GM21528 (cell line): ENCODE results near the gene ZNF106.

Experiments
- ATAC-seq: cut with Tn5 transposase; IDR thresholded peaks from one replicate; pipeline ENCODE4 v1.9.1; 2021; ENCODE audit warnings: mild to moderate bottlenecking, moderate library complexity; ENCODE audit not compliant: unreplicated experiment, low FRiP score

The ZNF106 gene

DNA sequence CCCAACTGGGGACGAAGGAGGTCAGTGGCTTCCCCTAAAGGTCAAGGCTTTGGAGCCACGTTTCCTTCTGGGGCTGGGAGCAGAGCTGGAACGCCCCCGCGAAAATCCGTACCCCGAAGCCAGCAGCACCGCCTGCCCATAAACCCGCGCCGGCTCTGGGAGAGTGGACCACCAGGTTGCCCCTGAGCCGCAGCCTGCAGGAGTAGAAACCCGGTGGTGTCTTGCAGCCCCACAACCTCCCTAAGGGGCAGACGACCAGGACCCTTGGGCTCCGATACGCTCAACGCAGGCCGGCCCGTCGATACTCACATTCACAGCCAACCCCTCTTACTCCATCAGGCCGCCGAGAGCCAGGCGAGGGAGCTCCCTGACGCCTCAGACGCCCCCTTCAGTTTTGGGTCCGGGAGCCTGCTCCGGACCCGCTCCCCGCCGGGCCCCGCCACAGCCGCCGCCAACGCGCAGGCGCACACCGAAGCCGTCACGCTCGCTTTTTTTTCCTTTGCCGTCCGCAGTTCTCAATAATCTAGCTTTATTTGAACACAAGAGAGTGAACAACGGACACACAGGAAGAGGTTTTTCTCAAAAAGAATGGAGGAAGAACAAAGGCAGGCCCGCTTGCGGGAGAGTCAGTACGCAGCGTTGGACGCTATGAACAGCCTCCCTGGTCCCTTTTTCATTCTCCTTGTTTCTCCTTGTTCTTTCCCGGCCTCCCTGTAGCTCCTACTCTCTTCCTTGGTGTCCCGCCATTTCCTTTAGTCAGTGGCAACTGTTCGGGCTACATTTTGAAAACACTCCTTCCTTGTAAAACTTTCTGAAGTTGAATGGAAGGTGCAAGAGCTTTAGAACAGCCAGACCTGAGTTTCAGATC lies at the start of gene ZNF106:
TSS of gene ZNF106 (minus strand) at position 471 of the 868 bp plus-strand sequence. CDS start 18,852 bp downstream, outside the sequence.
- ATAC-seq, result peak; percentile 50

GRCh38 chr15:42533246-42533645 lies 42.3 kb upstream of the ZNF106 start:
- ATAC-seq, result no peak

DNA sequence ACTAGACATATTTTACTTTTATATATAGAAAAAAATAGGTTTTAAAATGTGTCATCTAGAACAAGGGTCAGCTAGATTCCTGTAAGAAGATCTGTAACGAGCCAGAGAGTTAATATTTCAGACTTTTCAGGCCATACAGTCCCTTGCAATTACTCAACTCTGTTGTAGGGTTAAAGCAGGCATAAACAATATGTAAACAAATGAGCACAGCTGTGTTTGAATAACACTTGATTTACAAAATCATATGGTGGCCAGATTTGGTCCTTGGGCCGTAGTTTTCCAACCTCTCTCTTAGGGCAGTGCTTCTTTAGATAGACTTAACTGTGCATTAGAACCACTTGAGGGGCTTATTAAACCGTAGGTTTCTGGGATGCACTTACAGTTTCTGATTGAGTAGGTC lies 38.0 kb upstream of the ZNF106 start:
- ATAC-seq, result no peak

- no peak for ATAC-seq
Measured at GRCh38 chr15:42523331-42523730, 32.4 kb upstream of the ZNF106 start.

DNA sequence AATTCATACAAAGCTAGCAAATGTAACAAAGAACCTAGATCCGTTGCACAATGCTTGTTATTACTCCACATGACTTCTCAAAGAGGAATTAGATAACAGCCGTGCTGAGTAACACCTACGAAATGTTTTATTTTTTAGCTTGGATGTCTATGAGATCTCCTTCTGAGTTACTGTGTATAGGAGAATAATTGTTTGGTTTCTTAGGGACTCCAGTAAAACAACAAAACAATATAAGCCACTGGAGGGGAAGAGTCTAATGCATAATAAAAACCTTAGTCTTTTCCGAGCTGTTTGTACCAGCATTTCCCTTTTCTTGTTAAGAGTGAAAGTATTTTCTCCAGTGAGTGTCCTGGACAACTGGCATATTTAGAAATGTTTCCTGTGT lies 20.1 kb upstream of the ZNF106 start:
- ATAC-seq, result no peak

- ATAC-seq, result no peak
Measured at GRCh38 chr15:42510258-42511006, 19.5 kb upstream of the ZNF106 start.

DNA sequence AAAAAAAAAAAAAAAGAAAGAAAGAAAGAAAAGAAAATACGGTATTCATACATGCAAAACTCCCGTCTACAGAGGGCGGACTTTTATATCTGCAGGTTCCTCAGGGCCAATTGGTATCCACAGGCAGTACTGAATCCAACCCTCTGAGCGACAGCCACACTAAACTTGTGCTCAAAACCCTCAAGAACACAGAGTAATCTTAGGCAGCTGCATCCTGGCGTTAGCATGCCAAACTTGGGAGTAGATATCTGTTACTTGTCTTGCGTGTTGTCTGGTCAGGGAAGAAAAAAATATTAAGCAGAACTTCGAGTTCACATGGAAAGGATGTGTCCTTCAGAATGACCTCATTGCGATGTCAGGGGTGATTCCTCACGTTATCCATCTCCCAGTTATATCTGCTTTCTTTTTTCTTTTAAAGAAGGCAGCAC lies 17.3 kb upstream of the ZNF106 start:
- ATAC-seq, result no peak

GRCh38 chr15:42507514-42507913 lies 16.6 kb upstream of the ZNF106 start:
- ATAC-seq, result no peak

- ATAC-seq, result no peak
Measured at GRCh38 chr15:42504631-42505030, 13.7 kb upstream of the ZNF106 start.

DNA sequence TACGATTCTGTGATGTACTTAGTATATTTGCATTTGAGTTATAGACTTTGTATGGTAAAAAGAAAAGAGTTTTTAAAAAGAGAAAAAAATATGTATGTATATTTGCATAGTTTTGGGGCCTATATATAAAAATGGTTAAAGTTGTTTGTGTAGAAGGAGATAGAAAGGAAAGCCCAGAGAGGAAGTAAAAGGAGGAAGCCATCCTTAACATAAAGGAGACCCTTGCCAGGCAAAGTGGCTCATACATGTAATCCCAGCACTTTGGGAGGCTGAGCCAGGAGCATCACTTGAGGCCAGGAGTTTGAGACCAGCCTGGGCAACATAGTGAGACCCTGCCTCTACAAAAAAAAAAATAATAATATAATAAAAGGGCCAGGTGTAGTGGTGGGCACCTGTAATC lies 12.9 kb upstream of the ZNF106 start:
- no peak for ATAC-seq

GRCh38 chr15:42502477-42502876 lies 11.5 kb upstream of the ZNF106 start:
- ATAC-seq, result no peak

DNA sequence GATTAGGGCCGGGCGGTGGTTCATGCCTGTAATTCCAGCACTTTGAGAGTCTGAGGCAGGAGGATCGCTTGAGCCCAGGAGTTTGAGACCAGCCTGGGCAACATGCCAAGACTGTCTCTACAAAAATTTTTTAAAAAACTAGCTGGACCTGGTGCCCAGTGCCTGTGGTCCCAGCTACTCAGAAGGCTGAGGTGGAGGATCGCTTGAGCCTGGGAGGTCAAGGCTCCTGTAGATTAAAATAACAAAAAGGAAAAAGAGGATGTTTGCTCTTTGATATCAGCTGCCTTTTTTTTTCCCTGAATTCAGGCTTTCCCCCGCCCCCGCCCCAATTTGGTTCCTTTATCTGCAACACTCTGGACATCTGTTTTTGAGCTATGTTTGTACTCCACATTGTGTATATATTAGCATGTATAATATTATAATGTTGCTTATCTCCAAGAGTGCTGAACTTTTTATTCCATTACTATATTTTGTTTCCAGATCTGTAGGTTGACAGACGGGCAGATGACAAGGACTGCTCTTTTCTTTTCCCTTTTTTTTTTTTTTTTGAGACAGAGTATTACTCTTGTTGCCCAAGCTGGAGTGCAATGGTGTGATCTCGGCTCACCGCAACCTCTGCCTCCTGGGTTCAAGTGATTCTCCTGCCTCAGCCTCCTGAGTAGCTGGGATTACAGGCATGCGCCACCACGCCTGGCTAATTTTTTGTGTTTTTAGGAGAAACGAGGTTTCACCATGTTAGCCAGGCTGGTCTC lies 9.1 kb upstream of the ZNF106 start:
- no peak for ATAC-seq

- ATAC-seq, result no peak
Measured at GRCh38 chr15:42498212-42499068, 7.5 kb upstream of the ZNF106 start.

GRCh38 chr15:42495361-42496212 lies 4.6 kb upstream of the ZNF106 start, which contains the start of gene SNAP23:
SNAP23 (plus strand) TSS chr15:42495634; CDS start chr15:42511847, 16,213 bp downstream.
- ATAC-seq, result peak; percentile 70

DNA sequence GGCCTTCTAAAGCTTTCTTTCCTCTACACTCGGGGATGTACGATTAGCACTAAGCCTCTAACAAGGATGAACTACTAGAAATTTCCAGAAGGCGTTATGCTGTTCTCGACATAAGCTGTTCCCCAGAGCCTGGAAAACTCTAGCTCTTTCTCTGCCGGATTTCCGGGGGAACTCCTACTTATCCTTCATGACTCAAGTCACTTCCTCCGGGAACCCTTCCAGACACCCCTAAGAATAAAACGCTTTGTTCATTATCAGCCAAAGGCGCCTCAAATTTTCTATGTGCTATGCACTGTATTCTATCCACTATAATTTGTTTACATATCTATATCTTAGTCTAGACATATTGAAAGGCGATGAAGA lies 4.0 kb upstream of the ZNF106 start:
- no peak for ATAC-seq

- no peak for ATAC-seq
Measured at GRCh38 chr15:42493679-42494078, 2.7 kb upstream of the ZNF106 start.

GRCh38 chr15:42491539-42492225 lies 741 bp upstream of the ZNF106 start:
- no peak for ATAC-seq

- ATAC-seq, result no peak
Measured at GRCh38 chr15:42490291-42490670, 660 bp downstream of the ZNF106 start.

DNA sequence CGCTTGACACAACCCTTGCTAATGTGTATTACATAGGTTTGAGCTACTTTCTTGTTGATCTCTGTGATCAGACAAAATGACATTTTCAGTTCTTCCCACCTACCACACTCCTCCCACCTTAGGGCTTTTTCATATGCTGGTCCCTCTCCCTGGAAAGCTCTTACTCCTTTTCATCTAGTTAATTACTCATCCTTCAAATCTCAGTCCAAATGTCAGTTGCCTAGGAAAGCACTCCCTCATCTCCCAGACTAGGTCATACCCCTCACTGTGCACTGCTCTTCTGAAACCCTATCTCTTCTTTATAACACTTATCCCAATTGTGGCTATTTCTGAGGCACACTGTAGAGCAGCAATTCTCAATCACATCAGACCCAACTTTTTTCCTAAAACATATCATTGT lies 7.3 kb downstream of the ZNF106 start:
- no peak for ATAC-seq
